HG02678 (cell line): ENCODE data around the gene PRDM16.

Source experiments
- ATAC-seq: cut with Tn5 transposase; IDR thresholded peaks from one replicate; pipeline ENCODE4 v1.9.1; 2021; ENCODE audit warnings: mild to moderate bottlenecking, moderate library complexity; ENCODE audit not compliant: unreplicated experiment

The PRDM16 gene

GRCh38 chr1:3452866-3453175, 383.8 kb downstream of the PRDM16 start:
- no peak for ATAC-seq

- ATAC-seq = no peak
These were observed 384.3 kb downstream of the PRDM16 start for GRCh38 chr1:3453203-3453761.

GRCh38 chr1:3453891-3454810, 385.1 kb downstream of the PRDM16 start, which contains the start of gene ARHGEF16:
Gene ARHGEF16 (plus strand): TSS chr1:3454665. CDS start chr1:3463085, 8,420 bp downstream.
- ATAC-seq = no peak

DNA sequence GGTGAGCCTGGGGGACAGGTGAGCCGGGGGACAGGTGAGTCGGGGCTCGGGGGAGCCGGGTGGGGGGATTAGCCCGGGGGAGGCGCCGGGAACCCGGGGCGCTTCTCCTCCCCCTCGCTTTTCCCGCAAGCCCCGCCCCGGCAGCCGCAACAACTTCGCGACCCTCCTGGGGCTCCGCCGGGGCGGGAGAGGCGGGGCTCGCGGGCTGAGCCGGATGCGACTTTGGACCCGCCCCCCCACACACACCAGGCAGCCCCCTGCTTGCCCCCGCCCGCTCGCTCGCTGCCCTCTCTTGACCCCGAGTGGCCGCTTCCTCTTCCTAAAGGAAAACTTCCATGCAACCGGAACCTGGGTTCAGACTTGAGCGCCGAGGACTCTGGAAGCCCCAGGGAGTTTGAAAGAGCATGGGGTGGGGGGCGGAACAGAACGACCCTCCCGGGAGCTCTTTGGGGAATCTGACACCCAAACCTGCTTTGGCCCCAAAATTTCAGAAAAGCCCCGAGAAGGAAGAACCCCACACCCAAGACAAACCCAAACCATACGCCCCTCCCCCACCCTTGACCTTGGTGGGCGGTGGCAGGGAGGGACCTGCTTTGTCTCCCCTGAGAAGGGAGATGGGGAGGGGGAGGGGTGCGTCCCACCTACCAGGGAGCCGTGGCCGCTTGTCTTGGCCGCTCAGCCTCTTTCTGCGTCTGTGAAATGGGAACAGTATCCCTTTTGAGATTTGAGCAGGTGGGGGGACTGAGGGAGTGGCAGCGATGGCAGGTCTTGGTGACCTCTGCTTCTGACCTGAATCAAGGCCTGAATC, 386.0 kb downstream of the PRDM16 start:
- no peak for ATAC-seq

DNA sequence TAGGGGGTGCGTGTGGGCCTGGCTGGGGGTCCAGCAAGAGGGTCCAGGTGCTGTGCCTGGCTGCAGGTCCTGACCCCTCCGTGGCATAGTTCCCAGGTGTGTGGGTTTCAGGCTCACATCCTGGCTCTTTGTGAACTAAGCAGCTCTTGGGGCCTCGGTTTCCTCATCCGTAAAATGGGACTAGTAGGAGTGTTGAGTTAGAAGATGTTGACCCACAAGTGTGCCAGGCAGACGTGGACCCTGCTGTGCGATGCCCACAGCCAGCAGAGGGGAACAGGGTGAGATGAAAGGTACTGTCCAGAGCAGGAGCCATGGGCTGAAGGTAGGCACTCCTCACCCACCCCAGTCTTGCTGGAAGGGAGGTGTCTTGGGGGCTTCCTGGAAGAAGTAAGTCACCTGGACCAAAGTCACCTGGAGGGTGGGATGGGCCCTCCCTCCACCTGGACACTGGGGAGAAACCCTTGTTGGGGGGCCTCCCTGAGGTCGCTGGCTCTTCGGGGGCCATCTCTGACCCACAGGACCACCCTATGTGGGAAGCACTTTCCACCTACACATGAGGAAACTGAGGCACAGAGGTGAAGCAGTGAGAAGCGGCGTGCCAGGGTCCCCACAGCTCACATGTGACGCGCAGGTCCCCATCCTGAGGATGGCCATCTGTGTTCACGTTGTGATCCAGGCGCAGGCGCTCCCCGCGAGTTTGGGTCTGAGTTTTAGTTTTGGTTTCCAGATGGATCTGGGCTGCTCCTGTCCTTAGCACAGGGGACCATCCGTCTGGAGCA, 386.9 kb downstream of the PRDM16 start:
- ATAC-seq = no peak

- no peak for ATAC-seq
These were observed 387.5 kb downstream of the PRDM16 start for GRCh38 chr1:3456449-3456963.

GRCh38 chr1:3456964-3457909, 388.2 kb downstream of the PRDM16 start:
- no peak for ATAC-seq

DNA sequence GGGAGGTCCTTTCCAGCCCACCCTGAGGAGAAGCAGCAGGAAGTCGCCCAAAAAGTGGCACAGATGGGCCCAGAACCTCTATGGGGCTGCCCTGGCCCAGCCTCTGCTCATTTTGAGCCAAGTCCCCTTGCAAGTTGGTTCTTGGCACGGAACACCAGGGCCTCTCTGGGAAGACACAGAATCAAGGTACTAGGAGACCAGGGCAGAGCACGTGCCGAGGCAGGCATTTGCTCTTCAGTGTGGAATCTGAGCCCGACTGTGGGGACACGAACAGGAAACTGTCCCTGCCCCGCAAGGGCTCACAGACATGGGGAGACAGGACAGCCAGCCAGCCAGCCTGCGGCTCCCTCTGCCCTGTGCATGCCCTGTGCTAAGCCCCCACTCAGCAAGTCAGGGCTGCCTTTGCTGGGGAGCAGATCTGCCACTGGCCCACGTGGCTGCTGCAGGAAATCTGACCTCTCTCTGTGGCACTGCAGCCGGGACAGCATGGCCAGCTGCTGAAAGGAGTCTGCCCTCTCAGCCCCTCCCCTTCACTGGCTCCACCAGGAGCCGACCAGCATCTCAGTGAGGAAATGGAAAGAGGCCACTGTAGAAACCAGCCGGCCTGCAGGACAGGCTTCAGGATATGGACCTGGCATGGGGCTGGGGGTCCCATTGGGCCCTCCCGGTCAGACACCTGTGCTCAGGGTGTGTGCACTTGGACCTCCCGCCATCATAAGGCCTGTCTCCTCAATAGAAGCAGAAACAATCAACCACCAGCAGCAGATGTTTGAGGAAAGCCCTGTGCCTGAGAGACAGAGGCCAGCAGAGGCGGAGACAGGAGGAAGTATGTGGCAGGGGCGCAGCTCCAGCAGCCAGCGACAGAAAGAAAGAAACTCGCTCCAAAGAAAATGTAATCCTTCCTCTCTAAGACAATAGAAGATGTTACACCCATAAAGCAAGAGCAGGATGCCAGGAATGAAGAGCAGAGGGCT, 389.2 kb downstream of the PRDM16 start:
- no peak for ATAC-seq

DNA sequence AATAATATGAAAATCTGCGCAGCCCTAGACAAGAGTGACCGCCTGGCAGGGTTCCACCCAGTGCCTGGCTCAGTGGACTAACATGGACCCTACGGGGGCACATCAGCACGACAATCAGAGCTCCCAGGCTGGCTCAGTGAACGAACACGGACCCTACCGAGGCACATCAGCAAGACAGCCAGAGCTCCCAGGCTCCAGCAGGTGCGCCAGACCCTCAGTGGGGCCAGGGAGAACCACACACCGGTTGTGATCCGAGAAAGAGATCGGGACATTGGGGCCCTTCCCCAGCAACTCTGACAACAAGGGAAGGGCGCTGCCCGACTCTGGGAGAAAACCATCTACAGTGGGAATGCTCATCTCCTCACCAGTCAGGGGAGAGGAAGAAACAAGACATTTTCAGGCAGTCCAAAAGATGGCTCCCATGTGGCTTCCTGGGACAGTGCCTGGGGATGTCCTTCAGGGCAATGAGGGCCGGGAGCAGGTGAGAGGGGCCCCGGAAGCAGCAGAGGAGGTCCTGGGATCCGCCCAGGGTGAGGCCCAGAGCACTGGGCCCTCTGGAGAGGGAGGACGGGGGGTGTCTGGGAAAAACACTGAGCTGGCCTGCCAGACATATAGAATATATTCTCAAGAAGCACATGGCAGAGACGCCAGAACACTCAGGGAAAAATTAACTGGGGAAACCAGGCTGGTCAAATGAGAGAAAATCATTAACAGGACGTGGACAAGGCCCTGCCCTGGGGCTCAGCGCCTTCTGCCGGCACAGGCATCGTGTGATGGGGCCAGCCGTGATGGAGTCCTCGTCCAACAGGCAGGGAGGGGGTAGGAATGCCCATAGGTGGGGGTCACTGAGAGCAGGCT, 390.3 kb downstream of the PRDM16 start:
- no peak for ATAC-seq

- no peak for ATAC-seq
These were observed 391.1 kb downstream of the PRDM16 start for GRCh38 chr1:3459940-3460671.

GRCh38 chr1:3460672-3461131, 391.7 kb downstream of the PRDM16 start:
- ATAC-seq = no peak

DNA sequence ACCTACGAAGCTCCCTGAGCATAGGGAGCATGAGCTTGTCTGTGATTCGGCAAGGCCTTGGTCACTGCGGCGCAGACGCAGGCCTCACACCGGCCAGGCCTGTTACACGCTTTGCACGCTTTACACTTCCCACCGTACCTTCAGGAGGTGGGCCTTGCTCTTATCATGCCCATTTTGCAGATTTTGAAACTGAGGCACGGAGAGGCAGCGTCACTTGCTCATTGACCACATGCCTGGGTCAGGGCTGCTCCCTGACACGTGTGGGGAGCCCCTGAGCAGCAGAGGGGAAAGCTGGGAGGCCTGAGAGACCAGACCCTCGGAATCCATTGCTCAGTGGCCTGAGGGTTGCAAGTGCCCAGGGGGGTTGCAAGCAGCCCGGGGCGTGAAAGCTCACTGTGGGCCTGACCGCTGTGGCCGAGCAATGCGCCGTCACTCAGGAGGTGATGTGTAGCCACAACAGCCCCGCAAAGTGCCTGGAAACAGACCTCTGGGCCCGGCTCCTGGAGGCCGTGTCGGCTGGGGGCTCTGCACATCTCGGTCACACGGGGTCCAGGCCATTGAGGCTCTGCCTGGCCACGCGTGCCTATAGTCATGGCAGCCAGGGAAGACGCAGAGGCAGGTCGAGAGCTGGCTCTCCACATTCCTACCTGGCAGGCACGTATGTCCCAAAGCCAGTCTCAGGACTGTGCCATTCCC, 392.4 kb downstream of the PRDM16 start:
- ATAC-seq = no peak

GRCh38 chr1:3461934-3462275, 392.9 kb downstream of the PRDM16 start:
- no peak for ATAC-seq

GRCh38 chr1:3462356-3463012, 393.5 kb downstream of the PRDM16 start:
- ATAC-seq = no peak

DNA sequence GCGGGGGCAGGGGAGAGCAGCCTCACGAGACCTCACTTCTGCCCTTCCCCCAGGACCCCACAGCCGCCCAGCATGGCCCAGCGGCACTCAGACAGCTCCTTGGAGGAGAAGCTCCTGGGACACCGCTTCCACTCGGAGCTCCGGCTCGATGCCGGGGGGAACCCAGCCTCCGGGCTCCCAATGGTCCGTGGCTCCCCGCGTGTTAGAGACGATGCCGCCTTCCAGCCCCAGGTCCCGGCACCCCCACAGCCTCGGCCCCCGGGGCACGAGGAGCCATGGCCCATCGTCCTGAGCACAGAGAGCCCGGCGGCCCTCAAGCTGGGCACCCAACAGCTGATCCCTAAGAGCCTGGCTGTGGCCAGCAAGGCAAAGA, 394.0 kb downstream of the PRDM16 start:
- ATAC-seq = no peak

DNA sequence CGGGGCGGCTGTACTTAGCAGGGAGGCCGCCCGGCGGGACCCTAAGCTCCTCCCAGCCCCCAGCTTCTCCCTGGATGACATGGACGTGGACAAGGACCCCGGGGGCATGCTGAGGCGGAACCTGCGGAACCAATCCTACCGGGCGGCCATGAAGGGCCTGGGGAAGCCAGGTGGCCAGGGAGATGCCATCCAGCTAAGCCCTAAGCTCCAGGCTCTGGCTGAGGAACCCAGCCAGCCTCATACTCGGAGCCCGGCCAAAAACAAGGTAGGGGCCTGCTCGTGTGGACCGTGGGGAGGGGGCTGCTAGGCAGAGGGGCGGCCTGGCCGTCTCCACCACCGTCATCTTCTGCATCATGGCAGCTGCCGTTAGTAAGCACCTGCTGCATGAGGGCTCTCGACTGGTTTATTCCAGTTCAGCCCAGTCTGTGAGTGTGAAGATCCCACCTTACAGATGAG, 394.4 kb downstream of the PRDM16 start:
- ATAC-seq = no peak
